ENCODE measurements around the gene AGR2.

DNA sequence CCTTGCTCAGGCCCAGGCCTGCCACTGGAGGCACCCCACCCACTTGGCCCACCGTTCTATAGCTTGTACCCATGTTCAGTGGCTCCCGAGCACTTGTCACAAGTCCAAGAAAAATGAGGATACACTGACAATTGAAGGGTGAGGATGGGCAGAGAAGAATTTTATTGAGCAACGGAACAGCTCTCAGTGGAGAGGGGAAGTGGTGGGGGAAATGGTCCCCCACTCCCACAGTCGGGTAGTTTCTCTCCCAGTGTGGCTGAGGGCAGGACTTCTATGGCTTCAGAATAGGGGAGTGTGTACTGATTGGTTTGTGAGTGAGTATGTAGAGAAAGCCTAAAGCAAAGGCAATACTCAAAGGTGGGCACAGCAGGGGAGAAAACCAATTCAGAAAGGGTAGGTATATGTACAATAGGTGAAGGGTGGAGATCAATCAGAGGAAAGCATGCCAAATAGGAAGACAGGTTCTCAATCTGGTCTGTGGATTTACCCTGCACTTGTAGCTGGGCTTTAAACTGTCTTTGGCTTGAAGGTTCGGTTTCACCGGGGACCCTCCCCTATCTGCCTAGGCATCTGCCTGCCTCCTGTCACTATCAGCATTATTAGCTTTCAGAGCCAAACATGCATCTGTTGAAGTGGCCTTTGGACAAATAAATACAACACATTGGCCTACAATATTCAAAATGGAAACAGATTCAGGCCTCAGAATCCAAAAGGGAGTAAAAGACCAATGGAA, 60.1 kb downstream of the AGR2 start:
- TF ChIP-seq CTCF (IDR thresholded peaks at IDR 0.05; ENCODE audit: poor library complexity) (no peak), EZH2 (IDR thresholded peaks at IDR 0.05; ENCODE audit: borderline replicate concordance) (no peak), EZH2phosphoT487 (IDR thresholded peaks at IDR 0.05; ENCODE audit: low read depth, severe bottlenecking, unreplicated experiment) (no peak)

Measured in hepatocyte (in vitro differentiated cells).